B cell (primary cell): ENCODE measurements around the gene FSD1. TPM values are rescaled to one million over a fixed set of nuclear protein-coding genes. Genes with fewer than 3 reads are reported as not detected.
A peak's percentile ranks its signal among the peaks of the same experiment; 100 is the strongest.

Experiments
- ATAC-seq: fragments of 200-7000 bp; cut with Tn5 transposase; one replicate; pipeline ENCODE4 v1.10.0; 2021; ENCODE audit warnings: low read depth, mild to moderate bottlenecking, moderate number of reproducible peaks, moderate library complexity
- CTCF ChIA-PET: fragments of 350-600 bp; sonication (Branson Sonifier 250); formaldehyde crosslinking; loops from one replicate; lab custom pipeline; 2021; ENCODE audit warnings: antibody characterized with exemption, inconsistent platforms; lab: Charles Lee
- POLR2A ChIA-PET: fragments of 350-600 bp; sonication (Branson Sonifier 250); formaldehyde crosslinking; loops from one replicate; lab custom pipeline; 2021; ENCODE audit warnings: antibody characterized with exemption; lab: Charles Lee
- DNase-seq: peaks from one replicate; pipeline ENCODE4 v3.0.0; 2013
- H2AFZ ChIP-seq: 2 replicates; pipeline ENCODE4 v1.6.1; 2012; ENCODE audit warnings: mild to moderate bottlenecking, low read depth, low read length; ENCODE audit not compliant: insufficient read depth, poor library complexity, severe bottlenecking
- H3K27ac ChIP-seq, 2 donors: 1 replicate in 1 of 2; 2 replicates in 1 of 2; pipeline ENCODE4 v1.5.1; 2012 to 2013; ENCODE audit warnings: low read length in 2 of 2, mild to moderate bottlenecking in 2 of 2, moderate library complexity in 1 of 2
- H3K27me3 ChIP-seq, 4 experiments: fragments of 200-600 bp in 1 of 4; sonication (generic) in 1 of 4; replicated peaks in 1 of 4; 1 replicate in 2 of 4; 2 replicates in 2 of 4; pipeline versions ENCODE4 v1.6.1 to v1.7.0; 2013 to 2016; ENCODE audit warnings: low read length in 3 of 4, mild to moderate bottlenecking in 2 of 4, mixed read lengths in 1 of 4, moderate library complexity in 1 of 4; ENCODE audit not compliant: insufficient read depth in 4 of 4, control insufficient read depth in 3 of 4; ENCODE audit errors: control extremely low read depth in 1 of 4
- H3K36me3 ChIP-seq, 2 experiments: replicated peaks in 1 of 2; 1 replicate in 1 of 2; 2 replicates in 1 of 2; pipeline versions ENCODE4 v1.6.1 to v1.7.1; 2013; ENCODE audit warnings: low read length in 1 of 2; ENCODE audit not compliant: insufficient read depth in 2 of 2, control insufficient read depth in 1 of 2; ENCODE audit errors: control extremely low read depth in 1 of 2, extremely low read depth in 1 of 2
- H3K4me1 ChIP-seq, 2 donors: fragments of 200-600 bp in 1 of 2; sonication (generic) in 1 of 2; 1 replicate in 1 of 2; 2 replicates in 1 of 2; pipeline versions ENCODE4 v1.5.1 to v1.6.1; 2013 to 2017; ENCODE audit warnings: low read length in 2 of 2; ENCODE audit not compliant: control insufficient read depth in 2 of 2, insufficient read depth in 2 of 2
- H3K4me2 ChIP-seq: replicated peaks from 2 replicates; pipeline ENCODE3; 2012; ENCODE audit warnings: mild to moderate bottlenecking, low read depth, low read length; ENCODE audit not compliant: poor library complexity, severe bottlenecking
- H3K4me3 ChIP-seq, 5 experiments: fragments of 200-600 bp in 1 of 5; sonication (generic) in 1 of 5; 1 replicate in 3 of 5; 2 replicates in 2 of 5; pipeline versions ENCODE4 v1.5.1 to v1.7.0; 2011 to 2016; ENCODE audit warnings: low read length in 4 of 5, mild to moderate bottlenecking in 4 of 5, low read depth in 2 of 5, control low read depth in 1 of 5, moderate library complexity in 1 of 5; ENCODE audit not compliant: insufficient read depth in 1 of 5; ENCODE audit errors: control extremely low read depth in 1 of 5, extremely low read depth in 1 of 5
- H3K79me2 ChIP-seq: fragments of 200-600 bp; sonication (generic); one replicate; pipeline ENCODE4 v1.6.0; 2016; ENCODE audit warnings: low read length; ENCODE audit not compliant: control insufficient read depth, insufficient read depth
- H3K9ac ChIP-seq: fragments of 200-600 bp; sonication (generic); 2 replicates; pipeline ENCODE4 v1.6.1; 2017; ENCODE audit warnings: mild to moderate bottlenecking, low read length, moderate library complexity
- H3K9me3 ChIP-seq, 3 donors: one replicate each; pipeline versions ENCODE4 v1.6.1 to v1.7.1; 2013; ENCODE audit warnings: low read length in 2 of 3; ENCODE audit not compliant: control insufficient read depth in 2 of 3, insufficient read depth in 1 of 3; ENCODE audit errors: control extremely low read depth in 1 of 3
- H4K20me1 ChIP-seq: 2 replicates; pipeline ENCODE4 v1.6.0; 2012; ENCODE audit warnings: mild to moderate bottlenecking, low read length; ENCODE audit not compliant: insufficient read depth, control insufficient read depth, poor library complexity, severe bottlenecking
- H3K27ac Mint-ChIP-seq: one replicate; pipeline ENCODE4 v1.8.0; 2021; ENCODE audit warnings: mixed read lengths
- H3K27me3 Mint-ChIP-seq: one replicate; pipeline ENCODE4 v1.8.0; 2021; ENCODE audit warnings: mixed read lengths
- H3K4me1 Mint-ChIP-seq: one replicate; pipeline ENCODE4 v1.8.0; 2021; ENCODE audit warnings: mixed read lengths
- H3K4me3 Mint-ChIP-seq: one replicate; pipeline ENCODE4 v1.8.0; 2021; ENCODE audit warnings: mixed read lengths
- H3K9me3 Mint-ChIP-seq: one replicate; pipeline ENCODE4 v1.8.0; 2022; ENCODE audit warnings: mixed read lengths; ENCODE audit not compliant: insufficient read depth
- CTCF ChIP-seq: fragments of 200-600 bp; IDR thresholded peaks from one replicate; pipeline ENCODE4 v1.8.0; 2022; ENCODE audit warnings: antibody characterized with exemption, mild to moderate bottlenecking
- EZH2 ChIP-seq: IDR thresholded peaks from 2 replicates; pipeline ENCODE4 v1.6.1; 2012; ENCODE audit warnings: borderline replicate concordance, low read depth, mild to moderate bottlenecking, moderate library complexity, low read length; ENCODE audit not compliant: insufficient read depth, poor library complexity, severe bottlenecking
- WGBS: methylation state at CpG from one replicate; pipeline ENCODE4 v1.1.5; 2013; ENCODE audit warnings: missing lambda C conversion rate; ENCODE audit not compliant: insufficient coverage; 5-methylcytosine and 5-hydroxymethylcytosine counted together
- intact Hi-C: fragments of 100-400 bp; cut with micrococcal nuclease; formaldehyde crosslinking; loops from one replicate; pipeline ENCODE4 v1.10.0; 2022
- polyA plus RNA-seq: library from polyadenylated mRNA; depleted of rRNA; stranded (reverse); fragments of >200 nt; gene quantifications from 2 replicates; pipeline ENCODE4 v1.2.3, GENCODE V29; 2012
- total RNA-seq, 2 donors: library from RNA; stranded (reverse); fragments of 120-200 nt in 1 of 2; gene quantifications; 1 replicate in 1 of 2; 2 replicates in 1 of 2; pipeline versions ENCODE4 v1.2.3 to v1.2.4, GENCODE V29; 2013 to 2022

The FSD1 gene
- total and polyA plus RNA-seq, 2 donors (not counting 1 experiment from before 2014, with no cell fraction given) = 2.7 to 2.8 TPM

GRCh38 chr19:4278419-4279266 is 25.8 kb upstream of the FSD1 start, which contains the start of gene SHD:
SHD (plus strand) TSS chr19:4279266; CDS start chr19:4280064, 798 bp downstream.
- Mint-ChIP-seq H3K4me3 (peak within 1 kb of the TSS; percentile 16), H3K4me1 (peaks cover 4% of the 10 kb centered on the region), H3K27ac (no peak within 1 kb of the TSS), H3K9me3 (no peaks in the 10 kb centered on the region), H3K27me3 (peaks cover 10% of the 10 kb centered on the region)
- H3K27me3 ChIP-seq = peaks cover 0 to 21% (median 4%) of the 10 kb centered on the region in 4 experiments
- CTCF ChIA-PET = no interaction called here
- no peaks in the 10 kb centered on the region for H4K20me1 ChIP-seq
- ATAC-seq = no peak
- WGBS = 3% methylated on average over 14 of the region's 44 CpGs
- H3K4me1 ChIP-seq = peaks cover 4 to 8% of the 10 kb centered on the region in 2 donors
- intact Hi-C loops = no loop called here
- DNase-seq = no peak
- H3K4me3 ChIP-seq = no peak within 1 kb of the TSS
- H3K27ac ChIP-seq = no peak within 1 kb of the TSS
- H3K9me3 ChIP-seq = no peaks in the 10 kb centered on the region
- no peaks in the 10 kb centered on the region for H3K79me2 ChIP-seq
- H3K9ac ChIP-seq = no peak within 1 kb of the TSS
- no peak within 1 kb of the TSS for H2AFZ ChIP-seq
- H3K4me2 ChIP-seq = peak within 1 kb of the TSS; percentile 38
- H3K36me3 ChIP-seq = no peaks in the 10 kb centered on the region
- POLR2A ChIA-PET = no interaction called here
- TF ChIP-seq CTCF = no peak
- TF ChIP-seq EZH2 = no peak

GRCh38 chr19:4279267-4279529 is 25.2 kb upstream of the FSD1 start:
- Histone ChIP-seq H3K4me1 (peaks cover 4 to 8% of the 10 kb centered on the region in 2 donors), H2AFZ (no peak overlapping the region), H3K4me3 (no peak overlapping the region), H3K79me2 (no peaks in the 10 kb centered on the region), H3K9ac (no peak overlapping the region), H4K20me1 (no peaks in the 10 kb centered on the region), H3K27me3 (peaks cover 0 to 21% (median 4%) of the 10 kb centered on the region in 4 experiments), H3K27ac (no peak overlapping the region), H3K36me3 (no peaks in the 10 kb centered on the region), H3K4me2 (peak overlapping the region; percentile 38), H3K9me3 (no peaks in the 10 kb centered on the region)
- Mint-ChIP-seq H3K4me1 (peaks cover 4% of the 10 kb centered on the region), H3K4me3 (no peak overlapping the region), H3K9me3 (no peaks in the 10 kb centered on the region), H3K27ac (no peak overlapping the region), H3K27me3 (peaks cover 10% of the 10 kb centered on the region)
- DNase-seq (no peak), ATAC-seq (no peak)
- WGBS = 1% methylated on average over 16 of the region's 30 CpGs
- ChIA-PET POLR2A (no interaction called here), CTCF (no interaction called here)
- intact Hi-C loops = no loop called here
- TF ChIP-seq EZH2 = no peak
- no peak for TF ChIP-seq CTCF
